Activated T-helper 17 cell treated with anti-CD3 and anti-CD28 coated beads, Interleukin-2, amount 50 U/mL, for 72 hours (primary cell): Measurements from ENCODE around the gene GJD3. TPM values are rescaled to one million over a fixed set of nuclear protein-coding genes. Genes with fewer than 3 reads are reported as not detected.

Experiments
- total RNA-seq, 2 donors: library from RNA; stranded (reverse); gene quantifications; one replicate each; pipeline ENCODE4 v1.2.3, GENCODE V29; 2022

Gene GJD3
- total RNA-seq, 2 donors from 2014 or later: not detected

Other genes with a start within 250 kb of the GJD3 start
- gene MSL1, start 242.8 kb downstream of the GJD3 start, total RNA-seq: 100 to 1,000 TPM in 1 of 2 donors, 10 to 100 TPM in 1; 80.5 to 114 TPM
- gene CASC3, start 224.2 kb downstream of the GJD3 start, total RNA-seq: 100 to 1,000 TPM; 110 to 244 TPM
- 1 to 10 TPM; 9.4 to 9.9 TPM for gene RAPGEFL1, start 187.3 kb downstream of the GJD3 start, total RNA-seq
- gene WIPF2, start 145.4 kb downstream of the GJD3 start, total RNA-seq: 10 to 100 TPM; 25.1 to 38.0 TPM
- 100 to 1,000 TPM in 1 of 2 donors, 10 to 100 TPM in 1; 60.9 to 101 TPM for gene CDC6, start 76.9 kb downstream of the GJD3 start, total RNA-seq
- gene RARA, start 55.6 kb downstream of the GJD3 start, total RNA-seq: 10 to 100 TPM; 43.7 to 61.9 TPM
- gene TOP2A, start 53.2 kb upstream of the GJD3 start, total RNA-seq: 100 to 1,000 TPM; 230 to 257 TPM
- gene IGFBP4, start 78.7 kb upstream of the GJD3 start, total RNA-seq: 10 to 100 TPM in 1 of 2 donors, 1 to 10 TPM in 1; 5.3 to 33.8 TPM
- 10 to 100 TPM in 1 of 2 donors, 1 to 10 TPM in 1; 8.8 to 19.8 TPM for gene TNS4, start 136.9 kb upstream of the GJD3 start, total RNA-seq
- gene CCR7, start 200.7 kb upstream of the GJD3 start, total RNA-seq: 100 to 1,000 TPM; 140 to 304 TPM